GM12878 (cell line): ENCODE measurements around the gene ACTL7A.

Experiments
- CHD2 ChIP-seq: IDR thresholded peaks from 2 replicates; pipeline ENCODE4 v1.6.1; 2011; ENCODE audit warnings: low read depth, low read length, improper control_type of control experiment, borderline replicate concordance
- CTCF ChIP-seq, 3 experiments: IDR thresholded peaks in 2 of 3; conservative IDR thresholded peaks in 1 of 3; 2 replicates each; pipeline ENCODE4 v1.5.1; 2011; ENCODE audit warnings: low read depth in 3 of 3, low read length in 3 of 3, mild to moderate bottlenecking in 3 of 3, control low read depth in 2 of 3, moderate library complexity in 2 of 3, inconsistent platforms in 1 of 3, mixed read lengths in 1 of 3; ENCODE audit not compliant: control insufficient read depth in 2 of 3, insufficient read depth in 1 of 3; ENCODE audit errors: extremely low read depth in 1 of 3
- IRF4 ChIP-seq: IDR thresholded peaks from 2 replicates; pipeline ENCODE4 v1.6.1; 2011; ENCODE audit warnings: low read depth, low read length
- TCF12 ChIP-seq: IDR thresholded peaks from 2 replicates; pipeline ENCODE4 v1.6.1; 2011; ENCODE audit warnings: low read depth, mild to moderate bottlenecking, low read length

- TF ChIP-seq CHD2: no peak
- no peak for TF ChIP-seq IRF4
- TF ChIP-seq CTCF (IDR thresholded peaks at IDR 0.05 in 2 of 3, conservative IDR thresholded peaks at IDR 0.05 in 1 of 3; ENCODE audit: control insufficient read depth in 2 of 3, extremely low read depth in 1 of 3, insufficient read depth in 1 of 3, low read depth in 3 of 3, low read length in 3 of 3): no peak
- TF ChIP-seq TCF12: no peak
Measured at GRCh38 chr9:108882052-108882888, 20.2 kb downstream of the ACTL7A start.
